ENCODE data around the gene OPCML. TPM values are rescaled to one million over a fixed set of nuclear protein-coding genes. Genes with fewer than 3 reads are reported as not detected.

The OPCML gene
- total RNA-seq, 4 donors from 2014 or later: 0.33 TPM; not detected in 3

DNA sequence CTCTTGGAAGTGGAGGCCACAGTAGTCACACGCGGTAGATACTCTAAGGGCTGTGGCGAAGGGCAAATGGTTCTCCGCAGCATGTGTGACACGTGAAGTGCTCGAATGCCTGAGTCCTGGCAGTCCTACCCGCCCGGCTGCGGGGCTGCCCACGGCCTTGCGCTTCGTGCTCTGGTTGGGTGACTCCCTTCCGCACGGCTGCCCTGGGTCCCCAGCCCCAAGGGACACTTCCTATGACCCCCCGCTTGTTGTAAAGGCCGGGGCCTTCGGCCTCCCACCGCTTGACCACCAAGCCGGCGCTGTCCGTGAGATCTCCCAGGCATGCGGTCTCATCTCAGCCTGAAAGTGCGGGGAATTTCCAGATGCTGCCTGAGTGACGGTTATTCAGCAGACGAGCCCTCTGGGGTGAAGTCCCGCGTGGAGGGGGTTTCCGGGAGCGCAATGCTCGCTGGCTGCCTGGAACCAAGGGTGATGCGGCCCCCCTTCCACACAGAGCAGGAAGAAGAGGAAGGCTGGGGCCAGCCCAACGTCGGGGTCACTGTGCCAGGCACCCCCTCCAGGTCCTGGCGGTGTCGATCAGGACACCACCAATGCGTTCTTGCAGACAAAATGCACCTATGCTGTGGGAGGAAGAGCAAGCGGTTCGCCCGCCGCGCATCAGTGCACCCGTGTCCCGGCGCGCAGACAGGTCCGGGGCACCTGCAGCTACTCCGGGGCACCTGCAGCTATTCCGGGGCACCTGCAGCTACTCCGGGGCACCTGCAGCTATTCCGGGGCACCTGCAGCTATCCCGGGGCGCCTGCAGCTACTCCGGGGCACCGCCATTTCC lies 171.2 kb downstream of the OPCML start:
- Histone ChIP-seq H3K4me1 (no peaks in the 10 kb centered on the region), H3K27me3 (no peaks in the 10 kb centered on the region), H3K9me3 (no peaks in the 10 kb centered on the region), H3K4me3 (replicated peaks in 1 of 3) (no peak overlapping the region), H3K36me3 (no peaks in the 10 kb centered on the region), H3K27ac (no peak overlapping the region)
- TF ChIP-seq, protein P1, sequence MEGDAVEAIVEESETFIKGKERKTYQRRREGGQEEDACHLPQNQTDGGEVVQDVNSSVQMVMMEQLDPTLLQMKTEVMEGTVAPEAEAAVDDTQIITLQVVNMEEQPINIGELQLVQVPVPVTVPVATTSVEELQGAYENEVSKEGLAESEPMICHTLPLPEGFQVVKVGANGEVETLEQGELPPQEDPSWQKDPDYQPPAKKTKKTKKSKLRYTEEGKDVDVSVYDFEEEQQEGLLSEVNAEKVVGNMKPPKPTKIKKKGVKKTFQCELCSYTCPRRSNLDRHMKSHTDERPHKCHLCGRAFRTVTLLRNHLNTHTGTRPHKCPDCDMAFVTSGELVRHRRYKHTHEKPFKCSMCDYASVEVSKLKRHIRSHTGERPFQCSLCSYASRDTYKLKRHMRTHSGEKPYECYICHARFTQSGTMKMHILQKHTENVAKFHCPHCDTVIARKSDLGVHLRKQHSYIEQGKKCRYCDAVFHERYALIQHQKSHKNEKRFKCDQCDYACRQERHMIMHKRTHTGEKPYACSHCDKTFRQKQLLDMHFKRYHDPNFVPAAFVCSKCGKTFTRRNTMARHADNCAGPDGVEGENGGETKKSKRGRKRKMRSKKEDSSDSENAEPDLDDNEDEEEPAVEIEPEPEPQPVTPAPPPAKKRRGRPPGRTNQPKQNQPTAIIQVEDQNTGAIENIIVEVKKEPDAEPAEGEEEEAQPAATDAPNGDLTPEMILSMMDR (IDR thresholded peaks at IDR 0.05): no peak
- WGBS, 2 donors: 90 to 94% methylated on average over 17 to 40 of the region's 54 CpGs
- DNase-seq: no peak
- intact Hi-C loops (cut with DNase I): no loop called here

DNA sequence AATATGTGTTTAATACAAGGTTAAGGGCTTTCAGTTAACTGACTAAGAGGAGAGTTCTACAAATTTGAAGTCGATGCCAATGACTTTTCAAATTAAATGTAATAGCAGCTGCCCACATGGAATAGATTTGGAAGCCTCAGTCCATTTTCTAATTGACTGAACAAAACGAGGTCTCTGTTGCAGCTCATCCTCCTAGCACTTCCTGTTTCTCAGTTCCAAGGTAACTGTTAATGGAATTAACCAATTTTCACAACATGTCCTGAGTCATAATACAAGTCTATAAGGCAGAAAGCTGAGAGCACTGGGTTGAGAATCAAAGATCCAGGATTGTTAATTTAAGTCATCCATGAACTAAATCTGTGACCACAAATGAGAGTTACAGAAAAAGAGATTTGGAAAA lies 177.2 kb downstream of the OPCML start:
- Histone ChIP-seq H3K27me3 (no peaks in the 10 kb centered on the region), H3K4me1 (no peaks in the 10 kb centered on the region), H3K4me3 (replicated peaks in 1 of 3) (no peak overlapping the region), H3K9me3 (no peaks in the 10 kb centered on the region), H3K36me3 (no peaks in the 10 kb centered on the region), H3K27ac (no peak overlapping the region)
- no peak for DNase-seq
- intact Hi-C loops (cut with DNase I): no loop called here
- TF ChIP-seq, protein P1 (IDR thresholded peaks at IDR 0.05): no peak
- TF ChIP-seq POLR2A (IDR thresholded peaks at IDR 0.05): no peak
- 51 to 66% methylated on average over 2 of the region's 2 CpGs for WGBS, 2 donors

- Histone ChIP-seq H3K36me3 (no peaks in the 10 kb centered on the region), H3K4me1 (no peaks in the 10 kb centered on the region), H3K27ac (no peak overlapping the region), H3K9me3 (no peaks in the 10 kb centered on the region), H3K27me3 (no peaks in the 10 kb centered on the region), H3K4me3 (replicated peaks in 1 of 3) (no peak overlapping the region)
- no peak for DNase-seq
- intact Hi-C loops (cut with DNase I): no loop called here
- 89 to 91% methylated on average over 4 of the region's 4 CpGs for WGBS, 2 donors
- TF ChIP-seq, protein P1 (IDR thresholded peaks at IDR 0.05): no peak
- no peak for TF ChIP-seq POLR2A (IDR thresholded peaks at IDR 0.05)
Measured at GRCh38 chr11:133354069-133354468, 178.2 kb downstream of the OPCML start.

GRCh38 chr11:133350045-133350444 lies 182.3 kb downstream of the OPCML start:
- no peak for DNase-seq
- intact Hi-C loops (cut with DNase I): no loop called here
- WGBS, 2 donors: 63 to 72% methylated on average over 3 of the region's 3 CpGs
- TF ChIP-seq POLR2A (IDR thresholded peaks at IDR 0.05): no peak
- TF ChIP-seq, protein P1 (IDR thresholded peaks at IDR 0.05): no peak
- Histone ChIP-seq H3K36me3 (no peaks in the 10 kb centered on the region), H3K27ac (no peak overlapping the region), H3K9me3 (no peaks in the 10 kb centered on the region), H3K4me3 (replicated peaks in 1 of 3) (no peak overlapping the region), H3K4me1 (no peaks in the 10 kb centered on the region), H3K27me3 (no peaks in the 10 kb centered on the region)

GRCh38 chr11:133347988-133348387 lies 184.3 kb downstream of the OPCML start:
- H3K4me3 ChIP-seq (replicated peaks in 1 of 3): no peak overlapping the region
- no peak for DNase-seq
- WGBS, 2 donors: 73 to 81% methylated on average over 5 of the region's 5 CpGs
- TF ChIP-seq, protein P1 (IDR thresholded peaks at IDR 0.05): no peak
- TF ChIP-seq POLR2A (IDR thresholded peaks at IDR 0.05): no peak
- no peak overlapping the region for H3K27ac ChIP-seq
- H3K4me1 ChIP-seq: no peaks in the 10 kb centered on the region
- no peaks in the 10 kb centered on the region for H3K36me3 ChIP-seq
- H3K9me3 ChIP-seq: no peaks in the 10 kb centered on the region
- intact Hi-C loops (cut with DNase I): no loop called here
- no peaks in the 10 kb centered on the region for H3K27me3 ChIP-seq
